ENCODE measurements around the gene PLA2G12B. TPM values are rescaled to one million over a fixed set of nuclear protein-coding genes. Genes with fewer than 3 reads are reported as not detected.
"Not testable (repeated sequence)": the region's sequence is repeated elsewhere in the genome, so short reads cannot be mapped to it uniquely, and the experiment has no call there.

The PLA2G12B gene
- polyA plus RNA-seq, 1 experiment, result not detected

DNA sequence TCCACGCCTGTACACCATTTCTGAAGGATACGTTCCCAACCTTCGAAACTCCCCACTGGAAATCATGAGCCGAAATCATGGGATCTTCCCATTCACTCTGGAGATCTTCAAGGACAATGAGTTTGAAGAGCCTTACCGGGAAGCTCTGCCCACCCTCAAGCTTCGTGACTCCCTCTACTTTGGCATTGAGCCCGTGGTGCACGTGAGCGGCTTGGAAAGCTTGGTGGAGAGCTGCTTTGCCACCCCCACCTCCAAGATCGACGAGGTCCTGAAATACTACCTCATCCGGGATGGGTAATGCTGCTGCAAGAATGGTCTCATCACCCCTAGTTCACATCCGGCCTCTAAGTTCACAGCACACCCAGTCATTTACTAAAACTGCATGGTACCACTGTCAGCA, 30.3 kb downstream of the PLA2G12B start:
- Histone ChIP-seq H3K27me3 (ENCODE audit: control insufficient read depth, insufficient read depth, low read length) (peaks cover 12% of the 10 kb centered on the region), H3K9me3 (ENCODE audit: control insufficient read depth, insufficient read depth, low read length) (no peaks in the 10 kb centered on the region), H3K27ac (ENCODE audit: low read depth, low read length) (no peak overlapping the region), H3K4me3 (ENCODE audit: low read depth, low read length) (no peak overlapping the region)
- DNase-seq (ENCODE audit: low read depth, low spot score), result no peak
- ChIA-PET POLR2A (no interaction called here), CTCF (no interaction called here)
- TF ChIP-seq, protein P1, sequence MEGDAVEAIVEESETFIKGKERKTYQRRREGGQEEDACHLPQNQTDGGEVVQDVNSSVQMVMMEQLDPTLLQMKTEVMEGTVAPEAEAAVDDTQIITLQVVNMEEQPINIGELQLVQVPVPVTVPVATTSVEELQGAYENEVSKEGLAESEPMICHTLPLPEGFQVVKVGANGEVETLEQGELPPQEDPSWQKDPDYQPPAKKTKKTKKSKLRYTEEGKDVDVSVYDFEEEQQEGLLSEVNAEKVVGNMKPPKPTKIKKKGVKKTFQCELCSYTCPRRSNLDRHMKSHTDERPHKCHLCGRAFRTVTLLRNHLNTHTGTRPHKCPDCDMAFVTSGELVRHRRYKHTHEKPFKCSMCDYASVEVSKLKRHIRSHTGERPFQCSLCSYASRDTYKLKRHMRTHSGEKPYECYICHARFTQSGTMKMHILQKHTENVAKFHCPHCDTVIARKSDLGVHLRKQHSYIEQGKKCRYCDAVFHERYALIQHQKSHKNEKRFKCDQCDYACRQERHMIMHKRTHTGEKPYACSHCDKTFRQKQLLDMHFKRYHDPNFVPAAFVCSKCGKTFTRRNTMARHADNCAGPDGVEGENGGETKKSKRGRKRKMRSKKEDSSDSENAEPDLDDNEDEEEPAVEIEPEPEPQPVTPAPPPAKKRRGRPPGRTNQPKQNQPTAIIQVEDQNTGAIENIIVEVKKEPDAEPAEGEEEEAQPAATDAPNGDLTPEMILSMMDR (IDR thresholded peaks at IDR 0.05; ENCODE audit: low read depth, low read length), result no peak

GRCh38 chr10:72921147-72921683, 33.4 kb downstream of the PLA2G12B start:
- H3K27ac ChIP-seq (ENCODE audit: low read depth, low read length); DNase-seq (ENCODE audit: low read depth, low spot score); POLR2A ChIA-PET; CTCF ChIA-PET; H3K9me3 ChIP-seq (ENCODE audit: control insufficient read depth, insufficient read depth, low read length); H3K4me3 ChIP-seq (ENCODE audit: low read depth, low read length): not testable (repeated sequence)
- peaks cover 17% of the 10 kb centered on the region for H3K27me3 ChIP-seq (ENCODE audit: control insufficient read depth, insufficient read depth, low read length)

- TF ChIP-seq, protein P1 (IDR thresholded peaks at IDR 0.05; ENCODE audit: low read depth, low read length), result no peak
- ChIA-PET CTCF (no interaction called here), POLR2A (no interaction called here)
- Histone ChIP-seq H3K4me3 (ENCODE audit: low read depth, low read length) (no peak overlapping the region), H3K9me3 (ENCODE audit: control insufficient read depth, insufficient read depth, low read length) (no peaks in the 10 kb centered on the region), H3K27ac (ENCODE audit: low read depth, low read length) (no peak overlapping the region), H3K27me3 (ENCODE audit: control insufficient read depth, insufficient read depth, low read length) (peaks cover 10% of the 10 kb centered on the region)
- DNase-seq (ENCODE audit: low read depth, low spot score), result no peak
Observed at GRCh38 chr10:72918352-72918751, 36.3 kb downstream of the PLA2G12B start.

DNA sequence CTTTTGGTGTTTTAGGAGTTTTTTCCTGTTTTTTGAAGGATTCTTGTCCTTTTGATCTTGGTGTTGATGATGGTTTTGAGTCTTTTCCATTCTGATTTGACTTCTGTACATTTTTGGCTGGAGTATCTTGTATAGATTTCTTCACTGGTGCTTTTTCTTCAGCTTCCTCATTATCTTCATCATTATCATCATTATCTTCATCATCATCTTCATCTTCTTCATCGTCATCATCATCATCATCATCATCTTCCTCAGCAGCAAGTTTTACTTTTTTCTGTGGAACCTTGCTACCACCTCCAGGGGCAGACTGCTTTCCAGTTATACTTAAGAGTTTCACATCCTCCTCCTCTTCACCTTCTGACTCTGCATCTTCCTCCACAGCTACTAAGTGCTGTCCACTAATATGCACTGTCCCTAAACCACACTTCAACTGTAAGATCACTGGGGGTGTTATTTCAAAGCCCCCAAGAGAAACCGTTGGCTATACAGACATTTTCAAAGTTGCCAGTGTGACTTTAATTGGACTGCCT, 36.7 kb downstream of the PLA2G12B start:
- H3K27me3 ChIP-seq (ENCODE audit: control insufficient read depth, insufficient read depth, low read length); H3K9me3 ChIP-seq (ENCODE audit: control insufficient read depth, insufficient read depth, low read length); H3K4me3 ChIP-seq (ENCODE audit: low read depth, low read length); DNase-seq (ENCODE audit: low read depth, low spot score); H3K27ac ChIP-seq (ENCODE audit: low read depth, low read length); CTCF ChIA-PET; POLR2A ChIA-PET: not testable (repeated sequence)

DNA sequence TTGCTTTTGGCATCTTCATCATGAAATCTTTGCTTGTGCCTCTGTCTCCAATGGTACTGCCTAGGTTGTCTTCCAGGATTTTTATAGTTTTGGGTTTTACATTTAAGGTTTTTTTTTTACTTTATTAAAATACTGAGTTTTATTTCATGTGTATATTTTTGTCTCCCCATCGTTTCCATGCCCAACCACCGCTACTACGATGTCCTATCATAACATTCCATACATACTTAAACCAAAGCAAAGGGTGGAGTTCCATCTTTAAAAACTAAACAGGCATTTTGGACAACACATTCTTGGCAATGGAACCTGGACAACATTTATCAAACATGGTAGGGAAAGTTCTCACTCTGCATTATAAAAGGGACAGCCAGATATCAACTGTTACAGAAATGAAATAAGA, 37.4 kb downstream of the PLA2G12B start:
- DNase-seq (ENCODE audit: low read depth, low spot score); POLR2A ChIA-PET; H3K9me3 ChIP-seq (ENCODE audit: control insufficient read depth, insufficient read depth, low read length); CTCF ChIA-PET; H3K27me3 ChIP-seq (ENCODE audit: control insufficient read depth, insufficient read depth, low read length); H3K4me3 ChIP-seq (ENCODE audit: low read depth, low read length); H3K27ac ChIP-seq (ENCODE audit: low read depth, low read length): not testable (repeated sequence)

GRCh38 chr10:72913287-72913686, 41.3 kb downstream of the PLA2G12B start:
- CTCF ChIA-PET, result no interaction called here
- TF ChIP-seq, protein P1 (IDR thresholded peaks at IDR 0.05; ENCODE audit: low read depth, low read length), result no peak

More at GRCh38 chr10:72913287-72913686, 41.3 kb downstream of the PLA2G12B start:
- Histone ChIP-seq H3K9me3 (ENCODE audit: control insufficient read depth, insufficient read depth, low read length) (no peaks in the 10 kb centered on the region), H3K27me3 (ENCODE audit: control insufficient read depth, insufficient read depth, low read length) (peaks cover 2% of the 10 kb centered on the region), H3K27ac (ENCODE audit: low read depth, low read length) (no peak overlapping the region), H3K4me3 (ENCODE audit: low read depth, low read length) (no peak overlapping the region)
- DNase-seq (ENCODE audit: low read depth, low spot score), result no peak
- POLR2A ChIA-PET, result no interaction called here

Measured in AG04450 (cell line).